Neural progenitor cell (in vitro differentiated cells): Measurements from ENCODE around the gene PPFIA2. TPM values are rescaled to one million over a fixed set of nuclear protein-coding genes. Genes with fewer than 3 reads are reported as not detected.

Source experiments
- DNase-seq: peaks from one replicate; pipeline ENCODE4 v3.0.0-alpha.2; 2016; ENCODE audit warnings: low spot score
- H2AFZ ChIP-seq: fragments of 200-600 bp; sonication (generic); replicated peaks from 2 replicates; pipeline ENCODE4 v1.6.1; 2016; ENCODE audit warnings: antibody characterized with exemption
- H3F3A ChIP-seq: fragments of 200-600 bp; sonication (generic); 2 replicates; pipeline ENCODE4 v1.6.1; 2016; ENCODE audit warnings: antibody characterized with exemption, low read depth
- H3K27ac ChIP-seq: fragments of 200-600 bp; sonication (generic); 2 replicates; pipeline ENCODE4 v1.5.1; 2016; ENCODE audit warnings: mild to moderate bottlenecking
- H3K27me3 ChIP-seq: fragments of 200-600 bp; sonication (generic); 2 replicates; pipeline ENCODE4 v1.6.1; 2016; ENCODE audit warnings: mild to moderate bottlenecking, moderate library complexity
- H3K36me3 ChIP-seq: fragments of 200-600 bp; sonication (generic); 2 replicates; pipeline ENCODE4 v1.5.1; 2016
- H3K4me1 ChIP-seq: fragments of 200-600 bp; sonication (generic); 2 replicates; pipeline ENCODE4 v1.6.1; 2016; ENCODE audit warnings: mixed run types
- H3K4me2 ChIP-seq: fragments of 200-600 bp; sonication (generic); 2 replicates; pipeline ENCODE4 v1.6.1; 2016
- H3K4me3 ChIP-seq: fragments of 200-600 bp; sonication (generic); 2 replicates; pipeline ENCODE4 v1.5.1; 2016
- H3K79me2 ChIP-seq: fragments of 200-600 bp; sonication (generic); 2 replicates; pipeline ENCODE4 v1.6.1; 2016; ENCODE audit warnings: low read depth
- H3K9ac ChIP-seq: fragments of 200-600 bp; sonication (generic); 2 replicates; pipeline ENCODE4 v1.6.1; 2016
- H3K9me3 ChIP-seq: fragments of 200-600 bp; sonication (generic); 2 replicates; pipeline ENCODE4 v1.5.1; 2016; ENCODE audit warnings: low read depth
- H4K20me1 ChIP-seq: fragments of 200-600 bp; sonication (generic); 2 replicates; pipeline ENCODE4 v1.6.1; 2016; ENCODE audit warnings: low read depth
- H3K27ac Mint-ChIP-seq: 3 replicates; pipeline ENCODE4 v1.8.0; 2021; ENCODE audit warnings: mixed read lengths
- H3K27me3 Mint-ChIP-seq: 2 replicates; pipeline ENCODE4 v1.8.0; 2022; ENCODE audit warnings: low read depth, mild to moderate bottlenecking, inconsistent platforms, moderate library complexity, mixed read lengths; ENCODE audit not compliant: insufficient read depth
- H3K36me3 Mint-ChIP-seq: 3 replicates; pipeline ENCODE4 v1.8.0; 2021; ENCODE audit warnings: mixed read lengths
- H3K4me1 Mint-ChIP-seq: 3 replicates; pipeline ENCODE4 v1.8.0; 2021; ENCODE audit warnings: mixed read lengths
- H3K4me3 Mint-ChIP-seq: 3 replicates; pipeline ENCODE4 v1.8.0; 2021; ENCODE audit warnings: mild to moderate bottlenecking, moderate library complexity, mixed read lengths
- H3K9me3 Mint-ChIP-seq: 3 replicates; pipeline ENCODE4 v1.8.0; 2020; ENCODE audit warnings: mixed read lengths
- CTCF ChIP-seq: fragments of 200-600 bp; sonication (generic); IDR thresholded peaks from 2 replicates; pipeline ENCODE4 v1.5.1; 2017; ENCODE audit warnings: antibody characterized with exemption, mild to moderate bottlenecking
- EZH2 ChIP-seq: fragments of 200-600 bp; sonication (generic); IDR thresholded peaks from 2 replicates; pipeline ENCODE4 v1.6.1; 2017; ENCODE audit warnings: antibody characterized with exemption, mild to moderate bottlenecking, moderate library complexity
- EZH2phosphoT487 ChIP-seq: fragments of 200-600 bp; sonication (generic); IDR thresholded peaks from 2 replicates; pipeline ENCODE4 v1.6.1; 2017; ENCODE audit warnings: antibody characterized with exemption
- total RNA-seq: library from RNA; depleted of rRNA; stranded (reverse); fragments of >200 nt; gene quantifications from 2 replicates; pipeline ENCODE4 v1.2.3, GENCODE V29; 2015; ENCODE audit warnings: low replicate concordance

PPFIA2 gene
- total RNA-seq, 1 donor from 2014 or later: 1.4 TPM

GRCh38 chr12:81639196-81639595, 120.0 kb downstream of the PPFIA2 start:
- Histone ChIP-seq H3K4me1 (no peaks in the 10 kb centered on the region), H3K4me2 (no peak overlapping the region), H2AFZ (no peak overlapping the region)

GRCh38 chr12:81633127-81633526, 126.0 kb downstream of the PPFIA2 start:
- Histone ChIP-seq H3K9ac (no peak overlapping the region), H3F3A (peaks cover 19% of the 10 kb centered on the region), H3K79me2 (no peaks in the 10 kb centered on the region), H3K4me2 (no peak overlapping the region), H3K36me3 (no peaks in the 10 kb centered on the region), H4K20me1 (no peaks in the 10 kb centered on the region), H3K27ac (no peak overlapping the region), H2AFZ (no peak overlapping the region), H3K27me3 (no peaks in the 10 kb centered on the region), H3K4me3 (no peak overlapping the region), H3K4me1 (peaks cover 7% of the 10 kb centered on the region), H3K9me3 (no peaks in the 10 kb centered on the region)
- Mint-ChIP-seq H3K36me3 (no peaks in the 10 kb centered on the region), H3K27me3 (no peaks in the 10 kb centered on the region), H3K27ac (no peak overlapping the region), H3K4me3 (no peak overlapping the region), H3K9me3 (no peaks in the 10 kb centered on the region), H3K4me1 (peaks cover 8% of the 10 kb centered on the region)
- no peak for TF ChIP-seq EZH2phosphoT487
- TF ChIP-seq CTCF: no peak
- TF ChIP-seq EZH2: no peak
- DNase-seq: no peak

More at GRCh38 chr12:81639196-81639595, 120.0 kb downstream of the PPFIA2 start:
- H3K79me2 ChIP-seq: no peaks in the 10 kb centered on the region
- Mint-ChIP-seq H3K9me3 (no peaks in the 10 kb centered on the region), H3K4me1 (no peaks in the 10 kb centered on the region), H3K27ac (no peak overlapping the region), H3K36me3 (no peaks in the 10 kb centered on the region), H3K4me3 (no peak overlapping the region), H3K27me3 (peaks cover 3% of the 10 kb centered on the region)
- H3K4me3 ChIP-seq: no peak overlapping the region
- no peak for DNase-seq
- H3K9me3 ChIP-seq: no peaks in the 10 kb centered on the region
- H4K20me1 ChIP-seq: no peaks in the 10 kb centered on the region
- no peaks in the 10 kb centered on the region for H3K27me3 ChIP-seq
- no peaks in the 10 kb centered on the region for H3K36me3 ChIP-seq
- H3F3A ChIP-seq: no peaks in the 10 kb centered on the region
- H3K27ac ChIP-seq: no peak overlapping the region
- TF ChIP-seq EZH2phosphoT487 (no peak), EZH2 (no peak), CTCF (no peak)
- no peak overlapping the region for H3K9ac ChIP-seq

GRCh38 chr12:81627336-81628189, 131.6 kb downstream of the PPFIA2 start:
- no peak overlapping the region for H2AFZ ChIP-seq
- no peak overlapping the region for H3K4me3 Mint-ChIP-seq
- H3F3A ChIP-seq: peaks cover 21% of the 10 kb centered on the region
- no peak overlapping the region for H3K4me3 ChIP-seq
- peaks cover 4% of the 10 kb centered on the region for H3K4me1 Mint-ChIP-seq
- H3K9me3 Mint-ChIP-seq: no peaks in the 10 kb centered on the region
- TF ChIP-seq CTCF: peak; percentile 83
- TF ChIP-seq EZH2phosphoT487: no peak
- TF ChIP-seq EZH2: no peak
- peaks cover 7% of the 10 kb centered on the region for H3K4me1 ChIP-seq
- no peak overlapping the region for H3K27ac Mint-ChIP-seq
- H3K27ac ChIP-seq: no peak overlapping the region
- H3K79me2 ChIP-seq: no peaks in the 10 kb centered on the region
- no peaks in the 10 kb centered on the region for H3K27me3 ChIP-seq
- no peaks in the 10 kb centered on the region for H3K36me3 ChIP-seq
- no peak overlapping the region for H3K9ac ChIP-seq
- H4K20me1 ChIP-seq: no peaks in the 10 kb centered on the region
- H3K9me3 ChIP-seq: no peaks in the 10 kb centered on the region
- no peak overlapping the region for H3K4me2 ChIP-seq
- peak; percentile 63 for DNase-seq
- H3K36me3 Mint-ChIP-seq: no peaks in the 10 kb centered on the region
- no peaks in the 10 kb centered on the region for H3K27me3 Mint-ChIP-seq
